HUES64 (cell line): ENCODE results near the gene CD81.

Experiments used
- H3K27ac ChIP-seq: 2 replicates; pipeline ENCODE4 v1.7.0; 2013; ENCODE audit warnings: low read depth, low read length, inconsistent platforms
- H3K27me3 ChIP-seq: 2 replicates; pipeline ENCODE4 v1.6.1; 2013; ENCODE audit warnings: mild to moderate bottlenecking, low read length; ENCODE audit not compliant: insufficient read depth
- H3K36me3 ChIP-seq: 2 replicates; pipeline ENCODE4 v1.6.1; 2013; ENCODE audit warnings: mild to moderate bottlenecking, low read length; ENCODE audit not compliant: insufficient read depth
- H3K4me1 ChIP-seq: 2 replicates; pipeline ENCODE4 v1.6.1; 2013; ENCODE audit warnings: mild to moderate bottlenecking, low read length, moderate library complexity; ENCODE audit not compliant: insufficient read depth
- H3K4me3 ChIP-seq: 2 replicates; pipeline ENCODE4 v1.5.1; 2013; ENCODE audit warnings: mild to moderate bottlenecking, low read length, moderate library complexity
- H3K9ac ChIP-seq: 2 replicates; pipeline ENCODE4 v1.6.1; 2013; ENCODE audit warnings: mild to moderate bottlenecking, low read depth, low read length
- H3K9me3 ChIP-seq: 2 replicates; pipeline ENCODE4 v1.6.1; 2013; ENCODE audit warnings: low read depth, low read length; ENCODE audit not compliant: insufficient read depth
- WGBS: fragments of 150-250, 120-280 bp; methylation state at CpG from one replicate; pipeline ENCODE4 v1.1.7; 2013; ENCODE audit warnings: missing lambda C conversion rate; 5-methylcytosine and 5-hydroxymethylcytosine counted together

CD81 gene

GRCh38 chr11:2436013-2436520 lies 59.0 kb downstream of the CD81 start:
- no peaks in the 10 kb centered on the region for H3K36me3 ChIP-seq
- peaks cover 29% of the 10 kb centered on the region for H3K27me3 ChIP-seq
- no peaks in the 10 kb centered on the region for H3K4me1 ChIP-seq
- no peak overlapping the region for H3K9ac ChIP-seq
- H3K4me3 ChIP-seq = no peak overlapping the region
- WGBS = 89% methylated on average over 10 of the region's 10 CpGs
- H3K9me3 ChIP-seq = no peaks in the 10 kb centered on the region
- H3K27ac ChIP-seq = no peak overlapping the region

GRCh38 chr11:2436521-2437031 lies 59.5 kb downstream of the CD81 start:
- peaks cover 30% of the 10 kb centered on the region for H3K27me3 ChIP-seq
- H3K4me1 ChIP-seq = no peaks in the 10 kb centered on the region
- H3K36me3 ChIP-seq = no peaks in the 10 kb centered on the region
- H3K9me3 ChIP-seq = no peaks in the 10 kb centered on the region
- H3K27ac ChIP-seq = no peak overlapping the region
- no peak overlapping the region for H3K4me3 ChIP-seq
- 88% methylated on average over 13 of the region's 13 CpGs for WGBS
- no peak overlapping the region for H3K9ac ChIP-seq

GRCh38 chr11:2437516-2437915 lies 60.4 kb downstream of the CD81 start:
- H3K27ac ChIP-seq = no peak overlapping the region
- no peak overlapping the region for H3K4me3 ChIP-seq
- H3K4me1 ChIP-seq = no peaks in the 10 kb centered on the region
- H3K27me3 ChIP-seq = peaks cover 38% of the 10 kb centered on the region
- no peaks in the 10 kb centered on the region; the same call in 1 of the 2 replicates for H3K9me3 ChIP-seq
- H3K9ac ChIP-seq = no peak overlapping the region
- H3K36me3 ChIP-seq = no peaks in the 10 kb centered on the region
- 76% methylated on average over 4 of the region's 4 CpGs for WGBS

DNA sequence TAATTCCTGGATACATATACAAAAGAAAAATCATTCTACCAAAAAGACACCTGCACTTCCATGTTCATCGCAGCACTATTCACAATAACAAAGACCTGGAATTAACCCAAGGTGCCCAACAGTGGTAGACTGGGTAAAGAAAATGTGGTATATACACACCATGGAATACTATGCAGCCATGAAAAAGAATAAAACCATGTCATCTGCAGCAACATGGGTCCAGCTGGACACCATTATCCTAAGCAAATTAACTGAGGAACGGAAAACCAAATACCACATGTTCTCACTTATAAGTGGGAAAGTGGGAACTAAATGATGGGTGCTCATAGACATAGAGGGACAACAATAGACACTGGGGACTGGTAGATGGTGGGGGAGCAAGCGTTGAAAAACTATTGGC lies 62.7 kb downstream of the CD81 start:
- 100% methylated on average over 2 of the region's 3 CpGs for WGBS

GRCh38 chr11:2440646-2441045 lies 63.5 kb downstream of the CD81 start:
- Histone ChIP-seq H3K36me3 (no peaks in the 10 kb centered on the region), H3K9me3 (peaks cover 7% of the 10 kb centered on the region; the same call in 1 of the 2 replicates), H3K4me1 (no peaks in the 10 kb centered on the region), H3K9ac (no peak overlapping the region), H3K27me3 (peaks cover 64% of the 10 kb centered on the region), H3K27ac (no peak overlapping the region), H3K4me3 (no peak overlapping the region)
- 84% methylated on average over 8 of the region's 8 CpGs for WGBS

More for the DNA sequence above, 62.7 kb downstream of the CD81 start:
- Histone ChIP-seq H3K36me3 (no peaks in the 10 kb centered on the region), H3K4me3 (no peak overlapping the region), H3K9me3 (peaks cover 7% of the 10 kb centered on the region; the same call in 1 of the 2 replicates), H3K27me3 (peaks cover 57% of the 10 kb centered on the region), H3K4me1 (no peaks in the 10 kb centered on the region), H3K27ac (no peak overlapping the region), H3K9ac (no peak overlapping the region)

DNA sequence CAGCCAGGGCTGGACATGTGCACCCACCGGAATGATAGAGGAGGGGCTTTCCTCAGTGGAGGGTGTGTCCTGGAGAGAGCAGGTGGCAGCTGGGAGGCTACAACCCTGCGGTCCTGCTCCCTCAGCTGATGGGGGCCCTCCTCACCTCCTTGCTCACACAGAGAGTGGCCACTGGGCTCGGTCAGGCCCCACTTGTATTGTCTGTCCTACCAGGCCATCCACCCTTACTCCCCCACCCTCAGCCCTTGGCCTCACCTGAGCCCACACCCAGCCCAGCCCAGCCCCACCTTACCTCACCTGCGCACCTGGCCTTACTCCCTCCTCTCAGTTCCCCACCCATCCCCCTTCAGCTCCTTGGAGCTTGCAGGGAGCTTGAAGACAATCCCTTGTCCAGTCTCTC lies 64.1 kb downstream of the CD81 start:
- Histone ChIP-seq H3K27ac (no peak overlapping the region), H3K9me3 (peaks cover 7% of the 10 kb centered on the region; the same call in 1 of the 2 replicates), H3K9ac (no peak overlapping the region), H3K4me3 (no peak overlapping the region), H3K27me3 (peaks cover 69% of the 10 kb centered on the region), H3K36me3 (no peaks in the 10 kb centered on the region), H3K4me1 (no peaks in the 10 kb centered on the region)
- WGBS = 86% methylated on average over 4 of the region's 4 CpGs

- H3K9ac ChIP-seq = no peak overlapping the region
- WGBS = 96% methylated on average over 1 of the region's 2 CpGs
- peaks cover 7% of the 10 kb centered on the region; the same call in 1 of the 2 replicates for H3K9me3 ChIP-seq
- H3K27ac ChIP-seq = no peak overlapping the region
- H3K4me1 ChIP-seq = no peaks in the 10 kb centered on the region
- H3K4me3 ChIP-seq = no peak overlapping the region
- H3K36me3 ChIP-seq = no peaks in the 10 kb centered on the region
- peaks cover 77% of the 10 kb centered on the region for H3K27me3 ChIP-seq
Observed at GRCh38 chr11:2442589-2442988, 65.5 kb downstream of the CD81 start.

DNA sequence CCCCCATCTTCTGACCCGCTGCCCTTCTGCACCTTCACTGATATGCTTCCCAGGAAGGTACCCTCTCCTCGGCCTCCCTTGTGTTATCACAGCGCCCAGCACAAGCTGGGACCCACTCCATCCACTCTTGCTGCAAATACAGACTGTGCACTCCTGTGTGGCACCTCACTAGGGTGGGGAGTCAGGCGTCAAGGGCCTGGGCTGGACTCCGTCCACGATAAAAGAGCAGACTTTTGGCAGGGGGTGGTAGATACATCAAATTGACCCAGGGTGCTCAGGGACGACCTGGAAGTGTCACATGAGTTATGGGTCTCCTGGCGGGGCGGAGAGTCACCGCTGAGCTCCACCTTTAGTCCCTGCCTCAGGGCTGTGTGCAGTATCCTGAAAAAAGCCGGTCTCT lies 66.3 kb downstream of the CD81 start:
- Histone ChIP-seq H3K9me3 (peaks cover 7% of the 10 kb centered on the region; the same call in 1 of the 2 replicates), H3K27me3 (peaks cover 77% of the 10 kb centered on the region)
- WGBS = 69% methylated on average over 11 of the region's 11 CpGs

DNA sequence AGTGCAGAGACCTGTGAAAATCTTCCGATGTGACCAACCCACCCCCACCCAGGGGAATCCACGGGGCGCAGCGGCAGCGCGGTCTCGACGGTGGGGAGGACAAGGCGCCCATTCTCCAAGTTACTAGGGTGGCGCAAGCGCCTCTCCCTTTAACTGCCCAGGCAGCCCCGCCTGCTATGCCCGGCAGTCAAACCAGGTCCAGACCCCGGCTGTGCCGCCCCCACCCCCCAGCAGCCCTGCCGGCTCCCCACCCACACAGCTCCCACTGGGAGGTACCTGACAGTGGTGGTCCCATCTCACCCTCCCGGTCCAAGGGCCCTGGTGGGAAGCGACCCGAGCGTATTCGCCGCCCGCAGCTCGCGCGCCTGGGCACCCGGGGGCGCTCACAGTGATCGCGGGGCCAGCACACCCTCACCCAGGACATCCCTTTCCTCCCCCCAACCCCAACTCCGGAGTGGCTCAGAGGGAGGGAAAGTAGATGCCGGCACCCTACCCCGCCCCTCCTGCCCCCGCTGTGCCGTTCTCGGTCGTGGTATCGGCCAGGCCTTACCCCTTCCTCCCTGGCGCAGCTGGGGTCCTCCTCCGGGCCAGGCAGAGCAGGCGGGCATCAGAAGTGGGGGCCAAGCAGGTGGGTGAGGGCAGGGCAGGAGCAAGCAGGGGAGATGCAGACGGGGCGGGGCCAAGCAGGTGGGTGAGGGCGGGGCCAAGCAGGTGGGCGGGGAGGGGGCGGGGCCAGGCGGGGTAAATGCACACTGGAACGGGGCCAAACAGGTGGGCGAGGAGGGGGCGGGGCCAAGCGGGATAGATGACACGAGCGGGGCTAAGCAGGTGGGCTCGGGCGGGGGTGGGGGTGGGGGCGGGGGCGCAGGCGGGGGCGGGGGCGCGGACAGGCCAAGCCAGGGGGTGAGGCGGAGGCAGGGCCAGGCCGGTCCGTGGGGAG lies 67.0 kb downstream of the CD81 start, which contains the start of gene TRPM5:
Gene TRPM5 (minus strand): TSS at position 634 of the 940 bp plus-strand sequence. CDS start 21,478 bp downstream, outside the sequence.
- WGBS = 15% methylated on average over 50 of the region's 64 CpGs
- H3K27me3 ChIP-seq = peaks cover 80% of the 10 kb centered on the region
- no peak within 1 kb of the TSS for H3K27ac ChIP-seq
- peak within 1 kb of the TSS; percentile 56 for H3K4me3 ChIP-seq
- H3K9ac ChIP-seq = peak within 1 kb of the TSS; percentile 10; the same call in 1 of the 2 replicates
- H3K4me1 ChIP-seq = no peaks in the 10 kb centered on the region
- H3K36me3 ChIP-seq = no peaks in the 10 kb centered on the region
- peaks cover 7% of the 10 kb centered on the region; the same call in 1 of the 2 replicates for H3K9me3 ChIP-seq

More for the DNA sequence above, 66.3 kb downstream of the CD81 start:
- Histone ChIP-seq H3K4me1 (no peaks in the 10 kb centered on the region), H3K27ac (no peak overlapping the region), H3K36me3 (no peaks in the 10 kb centered on the region), H3K9ac (no peak overlapping the region), H3K4me3 (no peak overlapping the region)

DNA sequence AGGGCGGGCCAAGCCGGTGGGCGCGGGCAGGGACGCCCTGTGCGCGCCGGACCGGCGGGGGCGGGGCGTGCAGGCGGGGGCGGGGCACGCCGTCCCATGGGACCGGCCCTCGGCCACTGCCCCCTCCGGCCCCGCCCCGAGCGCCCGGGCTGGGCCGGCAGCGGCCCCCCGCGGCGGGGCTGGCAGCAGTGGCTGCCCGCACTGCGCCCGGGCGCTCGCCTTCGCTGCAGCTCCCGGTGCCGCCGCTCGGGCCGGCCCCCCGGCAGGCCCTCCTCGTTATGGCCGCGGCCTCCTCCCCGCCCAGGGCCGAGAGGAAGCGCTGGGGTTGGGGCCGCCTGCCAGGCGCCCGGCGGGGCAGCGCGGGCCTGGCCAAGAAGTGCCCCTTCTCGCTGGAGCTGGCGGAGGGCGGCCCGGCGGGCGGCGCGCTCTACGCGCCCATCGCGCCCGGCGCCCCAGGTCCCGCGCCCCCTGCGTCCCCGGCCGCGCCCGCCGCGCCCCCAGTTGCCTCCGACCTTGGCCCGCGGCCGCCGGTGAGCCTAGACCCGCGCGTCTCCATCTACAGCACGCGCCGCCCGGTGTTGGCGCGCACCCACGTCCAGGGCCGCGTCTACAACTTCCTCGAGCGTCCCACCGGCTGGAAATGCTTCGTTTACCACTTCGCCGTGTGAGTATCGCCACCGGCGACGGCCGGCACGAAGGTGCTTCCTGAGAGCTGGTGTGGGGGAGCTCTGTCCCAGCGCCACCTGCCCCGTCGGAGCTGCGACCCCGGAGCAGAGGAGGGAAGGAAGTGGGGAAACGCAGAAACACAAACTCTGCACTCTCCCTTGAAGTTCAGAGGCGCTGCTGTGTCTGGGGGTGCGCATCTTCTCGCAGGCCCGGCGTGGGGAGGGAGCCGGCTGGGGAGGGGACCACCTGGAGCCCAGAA lies 68.0 kb downstream of the CD81 start, which contains the start of gene KCNQ1:
Gene KCNQ1 (plus strand): TSS at position 188 of the 925 bp plus-strand sequence. CDS start 91 bp downstream, at position 279.
- H3K36me3 ChIP-seq = no peaks in the 10 kb centered on the region
- 3% methylated on average over 116 of the region's 116 CpGs for WGBS
- H3K9me3 ChIP-seq = peaks cover 7% of the 10 kb centered on the region; the same call in 1 of the 2 replicates
- peaks cover 85% of the 10 kb centered on the region for H3K27me3 ChIP-seq
- no peaks in the 10 kb centered on the region for H3K4me1 ChIP-seq
- no peak within 1 kb of the TSS for H3K27ac ChIP-seq
- H3K9ac ChIP-seq = peak within 1 kb of the TSS; percentile 10; the same call in 1 of the 2 replicates
- peak within 1 kb of the TSS; percentile 56 for H3K4me3 ChIP-seq
